Hypothalamus (tissue), 51 donors: ENCODE measurements around the gene DHTKD1.
"Not testable (repeated sequence)": the region's sequence is repeated elsewhere in the genome, so short reads cannot be mapped to it uniquely, and the experiment has no call there.

Experiments
- DNase-seq, 51 donors: peaks; one replicate each; lab custom pipeline; 2025; lab: John Stamatoyannopoulos, UW

DHTKD1 gene

DNA sequence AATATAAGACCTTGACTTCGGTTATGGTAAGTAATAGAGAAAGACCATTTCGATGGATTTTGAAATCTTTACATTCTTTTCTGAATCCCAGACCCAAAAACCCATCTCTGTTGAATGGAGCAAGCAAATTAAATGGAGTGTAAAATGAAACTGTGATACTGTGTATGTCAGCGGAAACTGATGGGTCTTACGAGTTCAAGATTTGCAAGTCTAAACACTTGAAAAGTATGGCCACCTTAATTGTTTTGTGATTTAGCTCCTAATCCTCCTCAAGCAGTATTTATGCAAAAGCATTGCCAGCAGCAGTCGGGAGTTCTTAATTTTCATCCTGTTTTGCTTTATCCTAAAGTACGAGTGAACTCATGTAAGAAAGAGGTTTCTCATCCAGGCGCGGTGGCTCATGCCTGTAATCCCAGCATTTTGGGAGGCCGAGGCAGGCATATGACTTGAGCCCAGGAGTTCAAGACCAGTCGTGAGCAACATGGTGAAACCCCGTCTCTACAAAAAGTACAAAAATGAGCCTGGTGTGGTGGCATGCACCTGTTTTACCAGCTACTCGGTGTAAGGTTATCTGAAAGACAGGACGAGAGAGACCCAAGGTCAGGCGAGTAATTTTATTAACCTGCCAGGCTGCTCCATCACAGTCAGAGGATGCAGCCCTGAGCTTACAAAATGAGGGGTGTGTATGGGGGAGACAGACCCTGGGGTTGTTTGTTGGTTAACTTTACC, 5.8 kb upstream of the DHTKD1 start:
- no peak for DNase-seq

DNA sequence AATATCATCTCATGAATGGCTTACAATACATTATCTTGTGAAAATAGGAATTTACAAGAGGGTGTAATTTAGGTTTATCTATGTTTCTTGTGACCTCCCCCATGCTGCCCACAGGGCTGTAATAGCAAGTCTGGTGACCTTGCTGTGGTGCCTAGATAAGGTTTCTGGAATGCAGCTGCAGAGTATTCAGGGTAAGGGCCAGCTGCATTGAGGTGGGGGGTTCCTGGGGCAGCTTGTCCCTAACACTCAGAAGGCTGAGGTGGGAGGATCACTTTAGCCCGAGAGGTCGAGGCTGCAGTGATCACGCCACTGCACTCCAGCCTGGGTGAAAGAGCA, 5.3 kb upstream of the DHTKD1 start:
- no peak for DNase-seq

DNA sequence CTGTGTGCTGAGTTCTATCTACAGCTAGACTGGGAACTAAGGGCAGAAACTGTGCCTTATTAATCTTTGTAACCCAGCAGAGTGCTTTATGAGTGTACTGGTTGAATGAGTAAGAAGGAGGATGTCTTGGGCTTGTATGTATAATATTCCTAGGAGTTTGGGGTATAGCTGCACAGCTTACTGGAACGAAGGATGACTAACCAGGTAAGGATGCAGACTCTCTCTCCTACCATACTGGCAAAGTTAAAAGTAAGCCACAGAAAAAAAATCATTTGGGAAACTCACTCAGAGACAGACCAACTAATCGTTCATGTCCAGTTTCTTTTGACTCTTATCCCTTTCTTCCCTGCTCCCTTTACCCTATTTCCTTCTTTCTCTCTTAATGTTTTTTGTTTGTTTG, 1.4 kb upstream of the DHTKD1 start:
- no peak for DNase-seq

DNA sequence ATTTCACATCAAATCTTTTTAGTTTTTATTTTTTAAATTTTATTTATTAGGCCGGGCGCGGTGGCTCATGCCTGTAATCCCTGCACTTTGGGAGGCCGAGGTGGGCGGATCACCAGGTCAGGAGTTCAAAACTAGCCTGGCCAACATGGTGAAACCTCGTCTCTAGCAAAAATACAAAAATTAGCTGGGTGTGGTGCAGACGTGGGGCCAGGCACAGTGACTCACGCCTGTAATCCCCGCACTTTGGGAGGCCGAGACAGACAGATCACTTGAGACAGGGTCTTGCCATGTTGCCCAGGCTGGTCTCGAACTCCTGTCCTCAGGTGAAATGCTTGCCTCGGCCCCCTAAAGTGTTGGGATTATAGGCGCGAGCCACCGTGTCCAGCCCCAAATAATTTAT, 2.7 kb downstream of the DHTKD1 start:
- not testable (repeated sequence) for DNase-seq

DNA sequence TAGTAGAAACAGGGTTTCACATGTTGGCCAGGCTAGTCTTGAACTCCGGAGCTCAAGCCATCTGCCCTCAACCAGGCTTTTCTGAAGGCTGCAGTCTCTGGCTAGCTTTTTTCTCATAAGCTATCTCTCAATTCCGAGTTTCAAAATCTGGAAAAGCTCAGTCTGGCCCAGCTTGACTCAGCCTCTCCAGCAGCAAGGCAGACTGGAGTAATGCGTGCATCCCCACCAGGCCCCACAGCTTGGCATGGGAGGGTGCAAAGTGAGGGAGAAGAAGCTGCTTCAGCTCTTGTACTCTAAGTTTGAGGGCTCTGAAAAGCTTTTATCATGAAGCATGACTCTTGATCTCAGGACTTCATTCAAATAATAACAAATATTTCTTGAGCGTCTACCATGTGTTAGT, 4.8 kb downstream of the DHTKD1 start:
- no peak for DNase-seq

DNA sequence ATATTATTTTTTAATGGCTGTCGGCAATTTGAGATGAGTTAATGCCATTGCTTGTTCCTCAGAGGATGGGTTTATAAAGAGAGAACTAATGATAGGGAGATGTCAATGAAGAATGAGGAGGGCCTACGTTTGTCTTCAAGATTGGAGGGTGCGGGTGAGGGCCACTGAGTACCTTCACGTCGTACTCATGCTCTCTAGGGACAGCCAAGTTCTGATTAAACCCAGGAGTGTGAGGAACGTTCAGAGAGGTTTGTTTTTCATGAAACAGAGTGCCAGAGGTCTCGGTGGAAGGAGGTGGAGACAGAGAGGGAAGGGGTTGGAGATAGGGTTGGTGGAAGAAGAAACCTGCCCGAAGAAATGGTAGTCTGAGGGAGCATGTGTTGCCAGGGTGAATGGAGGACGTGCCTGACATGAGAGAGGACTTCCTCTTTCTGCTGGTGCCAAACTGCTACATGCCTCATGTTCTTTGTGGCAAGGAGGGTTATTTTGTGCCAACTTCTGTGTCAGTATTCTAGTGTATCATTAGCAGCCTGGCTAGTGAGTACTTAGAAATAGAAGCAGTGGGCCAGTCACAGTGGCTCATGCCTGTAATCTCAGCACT, 8.9 kb downstream of the DHTKD1 start:
- DNase-seq = peak in 3 of 51 donors; percentile 4 to 11 (median 4)

DNA sequence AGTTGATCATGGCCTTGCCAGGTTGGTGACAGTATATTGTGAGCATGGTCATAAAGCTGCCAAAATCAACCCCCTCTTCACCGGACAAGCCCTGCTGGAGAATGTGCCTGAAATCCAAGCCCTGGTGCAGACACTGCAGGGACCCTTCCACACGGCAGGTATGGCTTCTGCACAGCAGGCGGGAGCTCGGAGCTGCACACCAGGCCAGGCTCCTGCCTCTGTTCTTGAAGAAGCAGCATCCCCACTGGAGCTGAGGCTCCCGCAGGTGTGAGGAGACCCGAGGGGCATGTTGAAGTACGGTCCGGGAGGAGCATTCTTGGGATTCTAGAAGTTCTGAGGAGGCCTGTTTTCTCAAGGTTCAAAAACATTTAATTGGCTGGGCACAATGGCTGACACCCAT, 12.7 kb downstream of the DHTKD1 start:
- DNase-seq = no peak

DNA sequence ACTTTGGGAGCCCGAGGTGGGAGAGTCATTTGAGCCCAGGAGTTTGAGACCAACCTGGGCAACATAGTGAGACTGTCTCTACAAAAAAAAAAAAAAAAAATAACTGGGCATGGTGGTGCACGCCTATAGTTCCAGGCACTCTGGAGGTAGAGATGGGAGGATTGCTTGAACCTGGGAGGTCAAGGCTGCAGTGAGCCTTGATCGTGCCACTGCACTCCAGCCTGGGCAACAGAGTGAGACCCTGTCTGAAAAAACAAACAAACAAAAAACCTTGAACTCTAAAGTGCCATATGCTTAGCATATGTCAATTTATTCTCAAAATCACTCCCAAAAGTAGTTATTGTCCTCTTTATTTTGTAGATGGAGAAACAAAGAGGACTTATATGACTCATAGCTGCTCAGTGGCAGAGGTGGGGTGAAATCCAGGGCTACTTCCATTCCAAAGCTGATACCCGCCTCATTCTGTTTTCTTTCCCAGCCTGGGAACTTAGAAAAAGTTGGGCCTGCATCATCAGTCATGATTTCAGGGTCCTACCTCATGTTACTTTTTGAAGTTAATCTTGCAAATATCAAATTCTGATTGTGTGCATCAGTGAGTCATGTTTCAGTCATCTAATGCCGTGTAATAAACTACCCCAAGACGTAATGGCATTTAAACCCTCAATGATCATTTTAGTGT, 13.3 kb downstream of the DHTKD1 start:
- DNase-seq = no peak

DNA sequence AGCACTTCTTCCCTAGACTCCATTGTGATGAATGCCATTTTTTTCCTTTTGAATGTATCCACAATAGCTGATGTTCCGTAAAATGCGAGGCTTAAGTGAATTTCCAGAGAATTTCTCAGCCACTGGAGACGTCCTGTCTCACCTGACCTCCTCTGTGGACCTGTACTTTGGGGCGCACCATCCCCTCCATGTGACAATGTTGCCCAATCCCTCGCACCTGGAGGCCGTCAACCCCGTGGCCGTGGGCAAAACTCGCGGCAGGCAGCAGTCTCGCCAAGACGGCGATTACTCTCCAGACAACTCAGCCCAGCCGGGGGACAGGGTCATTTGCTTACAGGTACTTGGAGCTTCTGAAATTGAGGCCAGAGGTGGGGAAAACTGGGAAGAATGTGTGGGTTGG, 20.2 kb downstream of the DHTKD1 start:
- no peak for DNase-seq

DNA sequence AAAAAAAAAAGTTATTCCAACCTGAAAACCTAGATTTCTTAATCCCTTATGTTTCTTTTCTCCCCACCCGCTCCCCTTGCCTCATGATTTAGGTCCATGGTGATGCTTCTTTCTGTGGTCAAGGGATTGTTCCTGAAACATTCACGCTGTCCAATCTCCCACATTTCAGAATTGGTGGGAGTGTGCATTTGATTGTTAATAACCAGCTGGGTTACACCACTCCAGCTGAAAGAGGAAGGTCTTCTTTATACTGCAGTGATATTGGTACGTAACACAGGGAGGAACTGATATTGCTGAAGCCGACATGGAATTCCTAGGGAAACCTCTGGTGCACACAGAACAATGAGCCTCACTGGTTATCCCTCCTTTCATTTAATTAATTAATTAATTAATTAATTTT, 22.7 kb downstream of the DHTKD1 start:
- no peak for DNase-seq

DNA sequence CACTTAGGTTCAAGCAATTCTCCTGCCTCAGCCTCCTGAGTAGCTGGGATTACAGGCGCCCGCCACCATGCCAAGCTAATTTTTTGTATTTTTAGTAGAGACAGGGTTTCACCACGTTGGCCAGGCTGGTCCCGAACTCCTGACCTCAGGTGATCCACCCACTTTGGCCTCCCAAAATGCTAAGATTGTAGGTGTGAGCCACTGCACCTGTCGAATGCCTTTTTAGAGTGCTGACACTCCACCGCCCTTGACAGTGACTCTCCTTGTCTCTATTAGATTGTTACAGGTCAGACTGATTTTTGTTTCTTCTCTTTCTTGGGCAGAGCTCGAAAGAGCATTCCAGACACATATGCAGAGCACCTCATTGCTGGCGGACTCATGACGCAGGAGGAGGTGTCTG, 28.6 kb downstream of the DHTKD1 start:
- not testable (repeated sequence) for DNase-seq

DNA sequence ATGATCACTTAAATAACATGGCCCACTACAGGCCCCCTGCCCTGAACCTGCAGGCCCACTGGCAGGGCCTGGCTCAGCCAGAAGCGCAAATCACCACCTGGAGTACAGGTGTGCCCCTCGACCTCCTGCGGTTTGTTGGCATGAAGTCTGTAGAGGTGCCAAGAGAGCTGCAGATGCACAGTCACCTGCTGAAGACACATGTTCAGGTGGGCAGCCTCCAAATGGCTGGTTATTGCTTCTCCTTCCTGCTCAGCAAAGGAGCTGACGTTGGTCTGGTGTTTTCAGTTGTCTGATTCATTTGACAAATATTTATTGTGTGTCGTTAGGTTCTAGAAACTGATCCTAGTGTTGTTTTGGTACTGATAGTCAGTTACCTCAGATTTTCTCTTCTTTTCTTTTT, 29.0 kb downstream of the DHTKD1 start:
- no peak for DNase-seq

DNA sequence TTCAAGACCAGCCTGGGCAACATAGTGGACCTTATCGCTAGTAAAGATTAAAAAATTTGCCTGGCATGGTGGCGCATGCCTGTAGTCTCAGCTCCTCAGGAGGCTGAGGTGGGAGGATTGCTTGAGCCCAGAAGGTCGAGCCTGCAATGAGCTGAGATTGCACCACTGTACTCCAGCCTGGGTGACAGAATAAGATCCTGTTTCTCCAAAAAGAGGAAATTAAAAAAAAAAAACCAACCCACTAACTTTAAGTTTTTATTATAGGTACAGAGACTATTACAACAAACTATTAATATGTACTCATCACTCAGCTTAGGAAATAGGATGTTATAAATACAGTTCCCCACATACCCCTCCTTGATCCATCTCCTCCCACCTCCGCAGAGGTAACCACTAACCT, 30.2 kb downstream of the DHTKD1 start:
- no peak for DNase-seq

DNA sequence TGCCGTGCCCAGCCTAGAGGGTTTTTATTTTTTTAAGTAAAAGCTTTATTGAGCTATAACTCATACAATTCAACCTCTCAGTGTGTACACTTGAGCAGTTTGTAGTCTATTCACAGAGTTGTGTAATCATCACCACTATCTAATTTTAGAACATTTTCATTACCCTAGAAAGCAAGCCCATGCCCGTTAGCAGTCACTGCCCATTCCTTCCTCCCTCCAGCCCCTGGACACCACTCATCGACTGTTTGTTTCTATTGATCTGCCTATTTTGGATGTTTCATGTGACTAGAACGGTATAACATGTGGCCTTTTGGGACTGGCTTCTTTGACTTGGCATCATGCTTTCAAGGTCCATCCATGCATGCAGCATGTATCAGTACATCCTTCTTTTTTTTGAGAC, 35.0 kb downstream of the DHTKD1 start:
- peak in 1 of 51 donors; percentile 10 for DNase-seq

DNA sequence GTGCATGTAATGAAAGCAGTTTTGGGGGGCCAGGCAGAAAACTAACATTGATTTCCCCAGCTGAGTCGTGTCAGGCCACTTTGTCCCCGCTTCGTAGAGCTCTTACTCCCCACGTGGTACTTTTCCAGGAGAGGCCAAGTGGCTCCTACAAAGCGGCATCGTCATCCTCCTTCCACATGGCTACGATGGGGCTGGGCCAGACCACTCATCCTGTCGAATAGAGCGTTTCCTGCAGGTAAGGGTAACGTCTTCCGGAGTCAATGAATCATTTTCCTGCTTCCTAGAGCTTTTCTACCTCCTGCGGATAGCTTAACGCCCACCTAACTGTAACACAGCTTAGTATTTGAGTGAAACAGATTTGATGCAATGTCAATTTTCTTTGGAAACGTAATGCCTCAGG, 39.0 kb downstream of the DHTKD1 start:
- DNase-seq = no peak

DNA sequence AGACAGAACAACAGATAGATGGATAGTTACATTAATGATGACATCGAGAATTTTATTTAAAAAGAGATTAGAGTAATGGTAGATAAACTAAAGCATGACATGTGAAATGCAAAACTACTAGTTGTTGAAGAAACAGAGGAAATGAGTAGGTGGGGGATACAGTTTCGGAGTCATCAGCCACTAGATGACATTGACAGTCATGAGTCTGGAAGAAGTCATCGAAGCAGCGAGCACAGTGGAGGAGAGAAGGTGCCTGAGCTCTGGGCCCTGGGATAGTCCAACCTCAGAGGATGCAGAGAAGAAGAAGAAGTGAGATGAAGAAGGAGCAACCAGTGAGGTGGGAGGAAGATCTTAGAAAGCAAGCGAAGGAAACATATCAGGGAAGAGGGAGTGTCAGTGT, 40.5 kb downstream of the DHTKD1 start:
- no peak for DNase-seq

DNA sequence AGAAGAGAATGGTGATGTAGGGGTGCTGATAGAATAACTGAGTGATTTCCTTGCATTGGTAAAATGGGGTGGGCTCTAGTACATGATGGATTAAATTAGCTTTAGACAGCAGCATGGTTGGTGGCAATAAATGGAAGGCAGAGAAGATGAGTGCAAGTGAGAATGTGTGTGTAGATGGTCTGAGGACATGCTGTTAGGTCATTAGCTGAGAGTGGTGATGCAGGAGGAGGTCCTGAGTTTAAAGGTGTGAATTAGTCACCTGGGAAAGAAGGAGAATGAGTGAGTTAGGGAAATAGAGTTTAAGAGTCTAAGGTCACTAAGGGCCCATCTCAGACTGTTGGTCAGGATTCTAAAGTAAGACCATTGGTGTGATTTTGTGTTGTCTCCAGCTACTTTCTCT, 42.8 kb downstream of the DHTKD1 start:
- DNase-seq = no peak

DNA sequence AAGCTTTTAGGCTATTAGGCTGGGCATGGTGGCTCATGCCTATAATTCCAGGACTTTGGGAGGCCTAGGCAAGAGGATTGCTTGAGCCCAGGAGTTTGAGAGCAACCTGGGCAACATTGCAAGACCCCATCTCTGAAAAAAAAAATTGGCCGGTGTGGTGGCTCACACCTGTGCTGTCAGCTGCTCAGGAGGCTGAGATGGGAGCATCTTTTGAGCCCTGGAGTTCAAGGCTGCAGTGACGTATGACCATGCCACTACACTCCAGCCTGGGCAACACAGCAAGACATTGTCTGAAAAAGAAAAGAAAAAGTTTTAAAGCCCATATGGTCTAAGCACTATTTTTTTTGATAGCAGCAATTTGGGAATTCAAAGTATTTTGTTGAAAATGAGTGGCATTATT, 44.9 kb downstream of the DHTKD1 start:
- no peak for DNase-seq

DNA sequence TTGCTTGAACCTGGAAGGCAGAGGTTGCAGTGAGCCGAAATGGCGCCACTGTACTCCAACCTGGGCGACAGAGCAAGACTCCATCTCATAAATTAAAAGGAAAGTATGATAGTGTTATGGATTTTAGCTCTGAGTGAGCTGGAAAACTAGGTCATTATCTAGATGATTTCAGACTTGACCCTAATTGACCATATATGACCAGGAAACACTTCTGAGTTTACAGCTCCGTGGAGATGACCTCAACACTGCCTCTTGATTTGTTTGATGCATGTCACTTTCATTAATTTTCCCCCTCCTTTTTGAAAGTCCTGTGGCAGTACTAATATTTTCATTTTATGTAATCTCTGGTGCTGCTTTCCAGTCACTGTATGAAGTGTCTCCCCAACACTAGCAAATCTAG, 52.9 kb downstream of the DHTKD1 start:
- no peak for DNase-seq

DNA sequence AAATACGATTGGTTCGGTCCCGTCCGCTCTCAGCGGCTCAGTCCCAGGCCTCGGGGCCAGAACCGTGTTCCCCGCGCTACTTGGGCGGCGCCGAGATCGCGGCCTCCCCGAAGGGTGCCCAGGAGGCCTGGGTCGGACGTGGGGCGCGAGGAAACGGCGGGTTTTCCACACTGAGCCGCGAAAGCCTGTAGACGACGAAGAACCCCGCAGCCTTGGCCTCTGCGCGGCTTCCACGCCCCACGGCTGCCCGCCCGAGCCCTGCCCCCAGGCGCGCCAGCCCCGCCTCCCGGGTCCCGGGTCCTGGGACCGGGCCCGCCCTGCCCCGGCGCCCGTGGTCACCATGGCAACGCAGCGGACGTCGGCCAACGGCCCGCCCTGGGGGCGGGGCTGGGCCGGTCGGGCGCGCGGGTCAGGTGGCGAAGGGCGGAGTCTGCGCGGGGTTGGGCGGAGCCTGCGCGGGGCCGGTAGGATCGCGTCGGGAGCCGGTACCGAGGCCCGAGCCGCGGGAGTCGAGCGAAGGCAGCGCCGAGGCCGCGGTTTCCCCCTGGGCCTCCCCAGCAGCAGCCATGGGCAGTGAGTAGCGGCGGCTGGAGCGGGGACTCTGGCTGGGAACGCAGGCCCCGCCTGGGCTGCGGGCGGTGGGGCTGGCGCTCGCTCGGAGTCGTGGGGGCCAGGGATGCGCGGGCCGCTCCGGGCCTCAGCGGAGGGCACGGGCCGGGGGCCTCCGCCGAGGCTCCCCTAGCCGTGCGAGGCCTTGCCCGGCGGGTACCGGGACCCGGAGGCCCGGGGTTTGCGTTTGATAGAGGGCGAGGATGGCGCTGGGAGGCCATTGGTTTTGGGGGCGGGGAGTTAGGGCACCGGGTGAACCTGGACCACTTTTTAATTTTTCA, 60.7 kb downstream of the DHTKD1 start, which contains the start of gene SEC61A2:
TSS of gene SEC61A2 (plus strand) at position 456 of the 890 bp plus-strand sequence. CDS start at position 567, 111 bp downstream.
- peak; percentile 19 to 99 (median 91) for DNase-seq

DNA sequence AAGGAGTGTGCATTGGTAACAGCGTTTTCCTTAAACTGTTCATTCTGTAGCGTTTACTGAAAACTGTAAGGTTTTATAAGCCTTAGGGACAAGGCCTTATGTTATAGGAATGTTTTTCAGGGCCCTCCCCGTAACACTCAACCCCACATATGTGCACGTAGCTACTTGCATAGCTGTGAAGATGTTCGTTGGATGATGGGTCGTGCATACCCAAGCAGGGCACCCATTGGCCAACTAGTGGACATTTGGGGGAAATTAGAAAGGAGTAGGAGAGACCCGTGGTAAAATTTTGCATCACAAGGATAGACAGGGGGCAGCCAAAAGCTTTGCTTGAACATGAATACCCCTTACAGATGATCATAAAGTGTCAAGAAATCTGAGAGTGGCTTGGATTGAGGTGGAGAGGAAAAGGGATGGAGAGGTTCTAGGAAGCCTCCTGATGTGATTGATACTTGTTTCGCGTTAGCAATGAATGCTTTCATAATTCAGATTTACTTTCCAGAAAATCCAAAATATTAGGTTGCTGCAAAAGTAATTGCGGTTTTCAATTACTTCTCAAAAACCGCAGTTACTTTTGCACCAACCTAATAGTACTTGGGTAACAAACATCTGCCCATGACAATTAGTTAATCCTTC, 61.6 kb downstream of the DHTKD1 start:
- peak in 28 of 51 donors; percentile 2 to 74 (median 15) for DNase-seq
